B cell (primary cell): Measurements from ENCODE around the gene CASP5.

Experiments used
- EZH2 ChIP-seq: IDR thresholded peaks from 2 replicates; pipeline ENCODE4 v1.6.1; 2012; ENCODE audit warnings: borderline replicate concordance, low read depth, mild to moderate bottlenecking, moderate library complexity, low read length; ENCODE audit not compliant: insufficient read depth, poor library complexity, severe bottlenecking
- TF ChIP-seq, protein P1 (sequence below): fragments of 200-600 bp; IDR thresholded peaks from one replicate; pipeline ENCODE4 v1.8.0; 2022; ENCODE audit warnings: antibody characterized with exemption, mild to moderate bottlenecking

DNA sequence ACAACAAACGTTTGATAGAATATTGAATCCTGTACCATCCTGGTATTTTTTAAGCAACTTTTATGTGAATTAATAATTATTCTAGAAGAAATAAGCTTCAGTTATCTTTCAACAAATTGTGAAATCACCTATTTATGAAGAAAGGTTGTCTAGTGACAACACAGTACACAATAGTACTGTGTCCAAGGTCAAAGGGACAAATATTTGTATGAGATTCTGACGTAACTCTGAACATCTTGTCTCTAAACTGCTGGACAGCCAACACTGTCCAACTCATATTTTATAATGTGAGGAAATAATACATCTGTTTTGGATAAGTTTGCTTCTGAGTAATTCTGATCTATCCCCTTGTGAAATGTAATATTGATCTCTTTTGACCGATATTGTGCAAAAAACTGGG is 18.9 kb downstream of the CASP5 start:
- TF ChIP-seq, protein P1, sequence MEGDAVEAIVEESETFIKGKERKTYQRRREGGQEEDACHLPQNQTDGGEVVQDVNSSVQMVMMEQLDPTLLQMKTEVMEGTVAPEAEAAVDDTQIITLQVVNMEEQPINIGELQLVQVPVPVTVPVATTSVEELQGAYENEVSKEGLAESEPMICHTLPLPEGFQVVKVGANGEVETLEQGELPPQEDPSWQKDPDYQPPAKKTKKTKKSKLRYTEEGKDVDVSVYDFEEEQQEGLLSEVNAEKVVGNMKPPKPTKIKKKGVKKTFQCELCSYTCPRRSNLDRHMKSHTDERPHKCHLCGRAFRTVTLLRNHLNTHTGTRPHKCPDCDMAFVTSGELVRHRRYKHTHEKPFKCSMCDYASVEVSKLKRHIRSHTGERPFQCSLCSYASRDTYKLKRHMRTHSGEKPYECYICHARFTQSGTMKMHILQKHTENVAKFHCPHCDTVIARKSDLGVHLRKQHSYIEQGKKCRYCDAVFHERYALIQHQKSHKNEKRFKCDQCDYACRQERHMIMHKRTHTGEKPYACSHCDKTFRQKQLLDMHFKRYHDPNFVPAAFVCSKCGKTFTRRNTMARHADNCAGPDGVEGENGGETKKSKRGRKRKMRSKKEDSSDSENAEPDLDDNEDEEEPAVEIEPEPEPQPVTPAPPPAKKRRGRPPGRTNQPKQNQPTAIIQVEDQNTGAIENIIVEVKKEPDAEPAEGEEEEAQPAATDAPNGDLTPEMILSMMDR = no peak
- no peak for TF ChIP-seq EZH2
